Adrenal gland (tissue), 5 donors: ENCODE data around the gene CISD1.

Source experiments
- POLR2A ChIP-seq, 2 donors: fragments of 450-650 bp; IDR thresholded peaks; one replicate each; pipeline ENCODE4 v1.6.1; 2017; ENCODE audit warnings: antibody characterized with exemption in 2 of 2, mild to moderate bottlenecking in 2 of 2, moderate library complexity in 1 of 2
- TF ChIP-seq, protein P1 (sequence below), 6 experiments: fragments of 450-650 bp in 4 of 6; fragments of 200-600 bp in 2 of 6; sonication (generic) in 1 of 6; IDR thresholded peaks; 1 replicate in 5 of 6; 2 replicates in 1 of 6; pipeline versions ENCODE4 v1.5.1 to v1.8.0; 2016 to 2021; ENCODE audit warnings: antibody characterized with exemption in 6 of 6, mild to moderate bottlenecking in 2 of 6, moderate library complexity in 1 of 6
- donor health status: DM: no; HTN: no; CAD: no.

DNA sequence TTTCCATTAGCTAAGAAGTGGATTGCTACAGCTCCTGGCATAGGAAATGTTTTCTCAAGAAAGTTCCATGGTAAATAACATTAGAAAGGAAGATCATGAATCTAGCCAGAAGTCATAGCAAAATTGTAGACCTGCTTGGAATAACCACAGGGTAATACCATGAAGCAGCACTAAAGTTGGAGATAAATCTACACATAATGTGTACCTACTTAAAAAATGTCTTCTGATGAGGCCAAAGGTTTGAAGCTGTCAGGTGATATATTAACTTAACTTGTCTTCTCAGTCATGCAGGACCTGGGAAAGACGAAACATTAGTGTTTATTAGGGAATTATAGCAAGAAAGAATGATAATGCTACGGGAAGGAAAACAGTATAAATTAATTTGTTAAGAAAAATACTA is 6.3 kb downstream of the CISD1 start:
- TF ChIP-seq POLR2A (IDR thresholded peaks at IDR 0.05): no peak
- TF ChIP-seq, protein P1, sequence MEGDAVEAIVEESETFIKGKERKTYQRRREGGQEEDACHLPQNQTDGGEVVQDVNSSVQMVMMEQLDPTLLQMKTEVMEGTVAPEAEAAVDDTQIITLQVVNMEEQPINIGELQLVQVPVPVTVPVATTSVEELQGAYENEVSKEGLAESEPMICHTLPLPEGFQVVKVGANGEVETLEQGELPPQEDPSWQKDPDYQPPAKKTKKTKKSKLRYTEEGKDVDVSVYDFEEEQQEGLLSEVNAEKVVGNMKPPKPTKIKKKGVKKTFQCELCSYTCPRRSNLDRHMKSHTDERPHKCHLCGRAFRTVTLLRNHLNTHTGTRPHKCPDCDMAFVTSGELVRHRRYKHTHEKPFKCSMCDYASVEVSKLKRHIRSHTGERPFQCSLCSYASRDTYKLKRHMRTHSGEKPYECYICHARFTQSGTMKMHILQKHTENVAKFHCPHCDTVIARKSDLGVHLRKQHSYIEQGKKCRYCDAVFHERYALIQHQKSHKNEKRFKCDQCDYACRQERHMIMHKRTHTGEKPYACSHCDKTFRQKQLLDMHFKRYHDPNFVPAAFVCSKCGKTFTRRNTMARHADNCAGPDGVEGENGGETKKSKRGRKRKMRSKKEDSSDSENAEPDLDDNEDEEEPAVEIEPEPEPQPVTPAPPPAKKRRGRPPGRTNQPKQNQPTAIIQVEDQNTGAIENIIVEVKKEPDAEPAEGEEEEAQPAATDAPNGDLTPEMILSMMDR (IDR thresholded peaks at IDR 0.05): no peak
